ENCODE results near the gene MDM1. TPM values are rescaled to one million over a fixed set of nuclear protein-coding genes. Genes with fewer than 3 reads are reported as not detected.

MDM1 gene
- 7.4 and 17.2 TPM in 2 replicates for total RNA-seq

GRCh38 chr12:68331869-68332727 lies at the start of gene MDM1:
TSS of gene MDM1 (minus strand) at chr12:68332362. CDS start at chr12:68332245, 117 bp downstream.

GRCh38 chr12:68253504-68253903 lies 78.7 kb downstream of the MDM1 start, which contains the start of gene IL22:
TSS of gene IL22 (minus strand) at chr12:68253604. CDS start at chr12:68253448, 156 bp downstream.

Other genes with a start within 250 kb of the MDM1 start
- not detected in 2 replicates for gene IFNG, start 172.6 kb downstream of the MDM1 start, total RNA-seq
- not detected in 2 replicates for gene IL26, start 106.6 kb downstream of the MDM1 start, total RNA-seq
- gene IL22, start 78.8 kb downstream of the MDM1 start, total RNA-seq = not detected in 2 replicates